Kidney epithelial cell (primary cell): ENCODE data around the gene PEDS1. TPM values are rescaled to one million over a fixed set of nuclear protein-coding genes. Genes with fewer than 3 reads are reported as not detected.

Experiments used
- DNase-seq: peaks from one replicate; pipeline ENCODE4 v3.0.0-alpha.2; 2010; ENCODE audit warnings: low read depth
- H3K27me3 ChIP-seq: 2 replicates; pipeline ENCODE4 v1.6.0; 2011; ENCODE audit warnings: low read length; ENCODE audit not compliant: control insufficient read depth, insufficient read depth
- H3K36me3 ChIP-seq: 2 replicates; pipeline ENCODE4 v1.5.1; 2011; ENCODE audit warnings: low read length; ENCODE audit not compliant: control insufficient read depth, insufficient read depth
- H3K4me3 ChIP-seq: 2 replicates; pipeline ENCODE4 v1.5.1; 2011; ENCODE audit warnings: low read depth, mild to moderate bottlenecking, control low read depth, low read length
- total RNA-seq: library from RNA; depleted of rRNA; stranded (reverse); fragments of >200 nt; gene quantifications from 2 replicates; pipeline ENCODE4 v1.2.3, GENCODE V29; 2015
- TF ChIP-seq, protein P1 (sequence below): IDR thresholded peaks from 2 replicates; pipeline ENCODE4 v1.5.1; 2011; ENCODE audit warnings: mild to moderate bottlenecking, moderate library complexity, low read length, control low read depth, inconsistent platforms; ENCODE audit not compliant: insufficient read depth, poor library complexity, severe bottlenecking

Gene PEDS1
- total RNA-seq, 1 donor from 2014 or later, result 52.1 TPM

DNA sequence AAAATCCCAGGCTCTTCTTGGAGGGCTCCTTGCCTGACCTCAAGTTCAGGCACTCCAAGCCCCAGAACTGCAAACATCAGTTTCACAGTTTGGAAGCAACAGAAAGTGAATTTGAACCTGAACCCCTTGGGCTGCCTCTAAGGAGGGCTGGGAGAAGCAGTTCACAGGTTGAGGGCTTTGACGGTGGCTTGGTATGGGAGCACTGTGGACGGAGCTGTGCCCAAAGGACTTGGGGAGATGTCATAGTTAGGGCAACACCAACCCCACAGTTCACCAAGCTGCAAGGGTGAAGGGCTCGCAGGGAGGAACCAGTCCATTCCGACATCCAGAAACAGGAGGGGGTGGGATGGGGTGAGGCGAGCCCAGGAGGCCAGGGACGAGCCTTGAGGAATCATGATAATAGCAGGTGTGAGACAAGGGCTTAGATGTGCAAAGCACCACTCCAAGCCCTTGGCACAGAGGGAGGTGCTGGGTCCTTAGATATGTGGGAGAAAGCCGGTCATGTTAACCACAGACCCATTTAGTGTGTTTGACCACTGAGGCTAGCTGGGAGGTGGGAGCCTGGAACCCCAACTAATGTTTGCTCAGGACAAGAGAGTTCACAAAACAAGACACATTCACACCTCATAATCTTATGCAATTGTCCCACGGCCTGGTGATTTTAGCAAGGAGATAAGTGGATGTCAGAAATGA, 41.5 kb upstream of the PEDS1 start:
- no peaks in the 10 kb centered on the region for H3K27me3 ChIP-seq
- no peak for DNase-seq

GRCh38 chr20:50194422-50194830, 40.9 kb upstream of the PEDS1 start:
- H3K36me3 ChIP-seq, result peaks cover 6% of the 10 kb centered on the region
- peak overlapping the region; percentile 94 for H3K4me3 ChIP-seq
- DNase-seq, result no peak
- TF ChIP-seq, protein P1, sequence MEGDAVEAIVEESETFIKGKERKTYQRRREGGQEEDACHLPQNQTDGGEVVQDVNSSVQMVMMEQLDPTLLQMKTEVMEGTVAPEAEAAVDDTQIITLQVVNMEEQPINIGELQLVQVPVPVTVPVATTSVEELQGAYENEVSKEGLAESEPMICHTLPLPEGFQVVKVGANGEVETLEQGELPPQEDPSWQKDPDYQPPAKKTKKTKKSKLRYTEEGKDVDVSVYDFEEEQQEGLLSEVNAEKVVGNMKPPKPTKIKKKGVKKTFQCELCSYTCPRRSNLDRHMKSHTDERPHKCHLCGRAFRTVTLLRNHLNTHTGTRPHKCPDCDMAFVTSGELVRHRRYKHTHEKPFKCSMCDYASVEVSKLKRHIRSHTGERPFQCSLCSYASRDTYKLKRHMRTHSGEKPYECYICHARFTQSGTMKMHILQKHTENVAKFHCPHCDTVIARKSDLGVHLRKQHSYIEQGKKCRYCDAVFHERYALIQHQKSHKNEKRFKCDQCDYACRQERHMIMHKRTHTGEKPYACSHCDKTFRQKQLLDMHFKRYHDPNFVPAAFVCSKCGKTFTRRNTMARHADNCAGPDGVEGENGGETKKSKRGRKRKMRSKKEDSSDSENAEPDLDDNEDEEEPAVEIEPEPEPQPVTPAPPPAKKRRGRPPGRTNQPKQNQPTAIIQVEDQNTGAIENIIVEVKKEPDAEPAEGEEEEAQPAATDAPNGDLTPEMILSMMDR, result no peak
- no peaks in the 10 kb centered on the region for H3K27me3 ChIP-seq

More for the DNA sequence above, 41.5 kb upstream of the PEDS1 start:
- Histone ChIP-seq H3K36me3 (peaks cover 6% of the 10 kb centered on the region), H3K4me3 (no peak overlapping the region)
- TF ChIP-seq, protein P1, result no peak

DNA sequence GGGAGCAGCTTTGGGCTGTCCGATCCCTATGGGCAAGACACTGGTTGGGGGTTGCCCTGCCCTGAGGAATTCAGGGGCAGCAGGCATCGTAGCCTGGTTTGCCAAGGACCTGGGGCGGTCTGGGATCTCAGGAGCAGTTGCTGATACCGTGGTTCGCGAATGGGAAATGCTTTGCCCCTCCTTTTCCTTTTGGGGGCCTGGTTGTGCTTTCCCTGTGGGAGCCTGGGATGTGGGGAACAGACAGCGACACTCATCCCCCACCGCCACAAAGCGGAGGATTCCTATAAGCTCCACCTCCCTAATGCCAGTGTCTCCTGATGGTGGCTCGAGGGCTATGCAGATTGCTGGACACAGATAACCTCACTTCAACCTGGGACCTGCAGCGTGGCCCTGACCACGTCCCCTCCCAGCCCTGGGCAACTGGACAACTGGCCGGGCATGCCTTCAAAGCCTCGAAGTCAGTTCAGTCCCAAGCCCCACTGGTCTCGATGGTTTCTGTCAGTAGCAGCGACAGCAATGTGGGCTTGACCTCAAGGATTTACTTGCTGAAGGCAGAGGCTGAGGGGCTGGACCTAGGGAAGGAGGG, 40.4 kb upstream of the PEDS1 start:
- H3K36me3 ChIP-seq, result peaks cover 6% of the 10 kb centered on the region
- DNase-seq, result no peak
- no peaks in the 10 kb centered on the region for H3K27me3 ChIP-seq
- TF ChIP-seq, protein P1, result no peak
- H3K4me3 ChIP-seq, result peak overlapping the region; percentile 94

GRCh38 chr20:50193199-50193835, 39.8 kb upstream of the PEDS1 start:
- peaks cover 6% of the 10 kb centered on the region for H3K36me3 ChIP-seq
- TF ChIP-seq, protein P1, result no peak
- H3K27me3 ChIP-seq, result no peaks in the 10 kb centered on the region
- H3K4me3 ChIP-seq, result peak overlapping the region; percentile 94
- no peak for DNase-seq

DNA sequence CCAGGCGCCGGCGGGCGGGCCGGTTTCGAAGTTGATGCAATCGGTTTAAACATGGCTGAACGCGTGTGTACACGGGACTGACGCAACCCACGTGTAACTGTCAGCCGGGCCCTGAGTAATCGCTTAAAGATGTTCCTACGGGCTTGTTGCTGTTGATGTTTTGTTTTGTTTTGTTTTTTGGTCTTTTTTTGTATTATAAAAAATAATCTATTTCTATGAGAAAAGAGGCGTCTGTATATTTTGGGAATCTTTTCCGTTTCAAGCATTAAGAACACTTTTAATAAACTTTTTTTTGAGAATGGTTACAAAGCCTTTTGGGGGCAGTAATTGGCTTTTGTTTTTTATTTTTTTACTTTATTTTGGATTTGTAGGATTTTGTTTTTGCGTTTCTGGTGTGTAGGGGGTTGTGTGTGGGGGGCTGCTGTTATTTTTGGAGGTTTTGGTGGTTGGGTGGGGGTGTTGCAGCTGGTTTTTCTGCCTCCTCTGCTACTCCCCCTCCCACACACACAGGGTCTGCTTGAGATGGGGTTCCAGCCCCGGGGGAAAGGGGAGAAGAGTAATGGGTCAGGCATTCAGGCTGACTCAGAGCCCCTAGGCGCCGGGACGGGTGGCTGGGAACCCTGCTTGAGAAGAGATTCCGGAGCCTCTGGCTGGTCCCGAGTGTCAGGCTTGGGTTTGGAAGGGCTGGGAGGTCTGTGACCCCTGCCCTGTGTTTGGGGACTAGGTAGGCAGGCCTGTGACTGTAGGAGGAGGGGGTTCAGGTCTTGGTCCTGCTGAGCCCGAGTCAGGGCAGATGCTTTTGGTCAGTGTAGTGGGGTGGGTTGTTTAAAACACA, 39.1 kb upstream of the PEDS1 start:
- TF ChIP-seq, protein P1, result no peak
- Histone ChIP-seq H3K36me3 (peaks cover 6% of the 10 kb centered on the region), H3K4me3 (peak overlapping the region; percentile 94), H3K27me3 (no peaks in the 10 kb centered on the region)
- DNase-seq, result no peak
